GM19239 (cell line): ENCODE data around the gene EFCAB12.
A peak's percentile ranks its signal among the peaks of the same experiment; 100 is the strongest.
"Not testable (repeated sequence)": the region's sequence is repeated elsewhere in the genome, so short reads cannot be mapped to it uniquely, and the experiment has no call there.

Source experiments
- DNase-seq: peaks from one replicate; pipeline ENCODE4 v3.0.0; 2011; ENCODE audit warnings: low spot score; ENCODE audit not compliant: insufficient read length
- FAIRE-seq: peaks from 2 replicates; lab custom pipeline; 2011; peaks lifted over from hg19 to GRCh38; lab: Jason Lieb, UNC

Gene EFCAB12

GRCh38 chr3:129421988-129422745 is 6.3 kb downstream of the EFCAB12 start:
- DNase-seq = no peak
- FAIRE-seq = no peak

DNA sequence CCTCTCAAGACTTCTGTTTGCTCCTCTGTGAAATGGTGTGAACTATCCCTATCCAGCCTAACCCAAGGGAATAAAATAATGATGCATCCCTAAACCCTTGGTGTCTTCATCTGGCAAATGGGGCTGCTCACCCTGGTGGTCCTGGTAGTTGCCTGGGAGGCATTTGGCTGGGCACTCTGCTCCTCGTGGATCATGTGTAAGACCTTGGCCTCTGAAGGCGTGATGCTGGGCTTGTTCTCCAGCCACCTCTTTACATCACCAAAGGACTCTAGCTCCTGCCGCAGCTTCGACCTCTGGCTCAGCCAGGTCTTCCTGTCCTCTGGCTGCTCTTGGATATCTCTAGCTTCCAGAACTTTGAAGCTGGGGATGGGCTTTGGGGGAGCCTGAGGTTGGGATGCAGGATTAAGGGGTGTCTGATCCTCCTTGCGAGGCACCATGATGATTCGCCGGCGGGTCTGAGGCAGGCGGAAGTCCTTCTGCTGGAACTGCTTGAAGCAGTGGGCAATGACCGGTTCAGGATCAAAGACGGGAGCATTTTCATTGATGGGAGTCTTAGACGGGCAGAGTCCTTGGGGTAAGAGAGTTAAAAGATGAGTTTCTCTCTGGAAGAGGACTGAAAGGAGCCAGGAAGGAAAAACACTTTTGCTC is 7.1 kb downstream of the EFCAB12 start:
- no peak for DNase-seq

DNA sequence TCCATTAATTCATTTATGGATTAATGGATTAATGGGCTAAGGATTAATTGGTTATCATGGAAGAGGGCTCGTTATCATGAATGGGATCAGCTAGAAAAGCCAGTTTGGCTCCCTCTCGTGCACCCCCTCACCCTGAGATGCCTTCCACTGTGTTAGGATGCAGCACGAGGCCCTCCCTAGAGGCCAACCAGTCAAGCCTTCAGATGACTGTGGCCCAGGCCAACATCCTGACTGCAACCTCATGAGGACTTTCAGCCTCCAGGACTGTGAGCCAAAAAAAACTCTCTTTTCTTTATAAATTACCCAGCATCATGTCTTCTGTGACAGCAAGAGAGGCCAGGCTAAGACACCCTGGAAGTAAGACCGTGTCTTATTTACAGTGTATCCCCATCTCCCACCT is 9.0 kb downstream of the EFCAB12 start:
- DNase-seq = no peak
- no peak for FAIRE-seq

More for the DNA sequence above, 7.1 kb downstream of the EFCAB12 start:
- FAIRE-seq = no peak

GRCh38 chr3:129418041-129418973 is 10.1 kb downstream of the EFCAB12 start:
- no peak for DNase-seq
- no peak for FAIRE-seq

DNA sequence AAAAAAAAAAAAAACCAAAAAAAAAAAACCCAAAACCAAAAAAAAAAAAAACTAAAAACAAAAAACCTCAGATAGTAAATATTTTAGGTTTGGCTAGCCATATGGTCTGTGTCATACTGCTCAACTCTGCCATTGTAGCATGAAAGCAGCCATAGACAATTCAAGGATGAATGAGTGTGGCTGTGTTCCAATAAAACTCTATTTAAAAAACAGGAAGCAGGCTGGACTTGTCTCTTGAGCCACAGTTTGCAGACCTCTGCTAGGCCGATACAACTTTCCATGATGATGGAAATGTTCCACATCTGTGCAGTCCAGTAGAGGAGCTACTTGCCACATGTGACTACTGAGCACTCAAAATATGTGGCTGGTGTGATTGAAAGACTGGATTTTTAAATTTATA is 11.1 kb downstream of the EFCAB12 start:
- no peak for FAIRE-seq
- no peak for DNase-seq

- DNase-seq = no peak
Measured at GRCh38 chr3:129416415-129416814, 12.0 kb downstream of the EFCAB12 start.

DNA sequence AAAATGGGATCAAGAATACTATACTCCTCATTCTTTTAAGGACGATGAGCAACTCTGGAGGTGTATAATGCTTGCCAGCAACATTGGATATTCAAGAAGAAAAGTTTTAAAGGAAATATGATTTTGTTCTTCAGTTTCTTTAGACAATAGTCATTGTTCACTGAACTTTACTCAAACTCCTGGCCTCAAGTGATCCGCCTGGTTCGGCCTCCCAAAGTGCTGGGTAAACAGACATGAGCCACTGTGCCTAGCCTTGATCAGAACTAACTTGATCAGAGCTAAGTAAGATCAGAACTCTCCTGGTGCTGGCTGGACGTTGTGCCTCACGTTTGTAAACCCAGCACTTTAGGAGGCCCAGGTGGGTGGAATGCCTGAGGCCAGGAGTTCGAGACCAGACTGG is 12.6 kb downstream of the EFCAB12 start:
- no peak for FAIRE-seq

More at GRCh38 chr3:129416415-129416814, 12.0 kb downstream of the EFCAB12 start:
- FAIRE-seq = no peak

GRCh38 chr3:129415378-129415777 is 13.1 kb downstream of the EFCAB12 start:
- FAIRE-seq (no peak), DNase-seq (no peak)

More for the DNA sequence above, 12.6 kb downstream of the EFCAB12 start:
- DNase-seq = no peak

DNA sequence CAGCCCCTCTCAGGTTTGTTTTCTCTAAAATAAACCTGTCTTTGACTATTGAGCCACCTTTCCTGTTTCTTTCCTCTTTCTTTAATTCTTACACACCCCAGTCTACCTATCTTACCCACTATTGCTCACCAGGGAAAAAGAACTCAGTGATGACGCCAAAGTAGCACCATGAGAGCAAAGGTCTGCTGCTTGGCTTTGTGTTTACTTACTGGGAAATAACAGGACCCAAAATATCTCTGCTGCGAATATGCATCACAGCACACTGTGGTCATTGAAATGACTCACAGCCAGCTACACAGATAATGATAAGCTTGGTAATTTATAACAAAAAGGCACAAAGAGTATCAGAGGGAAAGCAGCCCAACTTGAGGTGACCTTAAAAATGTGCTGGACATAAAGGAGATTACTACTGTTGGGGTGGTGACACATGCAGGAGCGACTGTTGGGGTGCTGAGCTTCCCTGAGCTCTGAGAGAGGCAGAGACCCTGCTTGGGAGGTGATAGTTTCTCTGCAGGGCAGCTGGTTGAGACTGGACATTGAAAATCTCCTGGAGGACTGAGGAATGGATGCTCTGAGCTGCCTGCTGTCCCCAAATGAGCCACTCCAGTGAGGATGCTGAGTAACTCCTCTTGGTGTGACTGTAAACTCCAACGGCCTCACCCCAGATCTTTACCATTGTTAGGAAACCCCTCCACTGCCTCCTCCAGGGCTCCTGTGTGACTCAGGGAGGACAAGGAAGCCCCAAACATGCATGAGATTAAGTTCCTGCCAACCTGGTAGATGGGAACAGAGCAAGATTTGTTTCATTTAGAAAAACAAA is 14.5 kb downstream of the EFCAB12 start:
- FAIRE-seq = no peak
- DNase-seq = no peak

DNA sequence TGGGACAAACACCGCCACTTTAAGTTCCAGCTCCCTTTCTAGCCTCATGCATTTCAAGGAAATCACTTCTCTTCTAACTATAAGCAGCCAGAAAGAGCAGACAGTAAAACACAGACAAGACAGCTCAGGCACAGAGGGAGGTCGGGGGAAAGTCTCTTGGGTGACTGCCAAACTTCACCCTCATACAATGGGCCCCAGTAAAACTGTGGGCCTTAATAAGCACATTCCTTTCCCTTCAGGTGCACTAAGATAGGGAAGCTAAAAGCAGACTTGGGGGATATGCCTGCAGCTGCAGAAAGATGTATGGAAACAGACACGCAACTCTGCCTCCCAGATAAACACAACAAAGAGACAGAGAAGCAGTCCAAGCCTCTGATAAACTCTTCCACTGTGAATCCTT is 15.2 kb downstream of the EFCAB12 start:
- not testable (repeated sequence) for FAIRE-seq, DNase-seq

DNA sequence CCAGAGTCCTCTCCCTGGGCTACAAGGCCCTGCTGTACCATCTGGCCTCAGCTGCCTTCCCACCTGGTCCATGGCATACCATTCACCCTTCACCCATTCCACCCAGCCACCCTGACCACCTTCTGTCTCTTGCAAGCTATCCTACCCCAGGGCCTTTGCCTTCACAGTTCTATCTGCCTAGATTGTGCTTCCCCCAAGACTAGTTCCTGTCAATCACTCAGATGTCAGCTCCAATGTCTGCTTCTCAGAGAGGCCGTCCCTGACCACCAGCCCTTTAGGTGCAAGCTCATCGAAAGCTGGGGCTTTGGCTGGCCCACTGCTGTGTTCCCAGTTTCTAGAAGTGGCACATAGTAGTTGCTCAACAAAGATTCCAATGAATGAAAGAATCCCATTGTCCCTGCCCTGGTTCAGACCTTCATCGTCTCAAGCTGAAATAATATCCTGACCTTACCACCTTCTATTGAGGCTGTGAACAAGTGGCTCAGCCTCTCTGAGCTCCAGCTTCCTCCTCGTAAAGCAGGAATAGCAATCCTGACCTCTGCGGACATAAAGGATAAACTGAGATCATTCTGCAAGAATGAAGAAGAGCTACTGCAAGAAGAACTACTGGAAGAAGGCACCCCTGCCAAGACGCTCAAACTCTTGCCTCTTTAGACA is 15.8 kb downstream of the EFCAB12 start:
- DNase-seq = no peak
- no peak for FAIRE-seq

- DNase-seq = no peak
- FAIRE-seq = no peak
Measured at GRCh38 chr3:129410971-129411370, 17.5 kb downstream of the EFCAB12 start.

DNA sequence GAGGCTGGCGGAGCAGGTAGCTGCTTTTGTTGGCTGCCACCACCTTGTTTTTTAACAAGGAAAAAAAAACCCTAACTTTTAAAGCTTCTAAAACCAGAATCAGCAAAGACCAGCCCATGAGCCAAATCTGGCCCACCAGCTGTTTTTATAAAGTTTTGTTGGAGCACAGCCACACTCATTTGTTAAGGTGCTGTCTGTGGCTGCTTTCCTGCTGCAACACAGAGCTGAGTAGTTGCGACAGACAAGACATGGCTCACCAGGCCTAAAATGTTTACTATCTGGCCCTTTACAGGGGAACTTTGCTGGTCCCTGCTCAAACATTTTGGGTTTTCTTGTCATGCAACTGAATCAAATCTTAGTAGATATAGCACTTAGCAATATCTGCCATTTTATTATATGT is 18.9 kb downstream of the EFCAB12 start:
- DNase-seq = no peak
- FAIRE-seq = no peak

DNA sequence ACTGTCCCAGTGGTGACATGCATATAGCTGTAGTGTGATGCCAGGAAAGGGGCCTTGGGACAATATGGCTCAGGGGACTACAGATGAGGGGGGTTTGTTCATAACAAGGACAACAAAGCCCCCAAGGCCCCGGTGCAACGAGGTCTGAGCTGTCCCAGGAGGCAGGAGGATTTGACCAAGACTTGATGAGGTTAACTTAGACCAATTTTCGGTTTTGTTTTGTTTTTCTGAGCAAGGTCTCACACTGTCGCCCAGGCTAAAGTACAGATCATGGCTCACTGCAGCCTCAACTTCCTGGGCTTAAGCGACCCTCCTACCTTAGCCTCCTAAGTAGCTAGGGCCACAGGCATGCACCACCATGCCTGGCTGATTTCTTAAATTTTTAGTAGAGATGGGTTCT is 23.8 kb downstream of the EFCAB12 start:
- DNase-seq (peak; percentile 26), FAIRE-seq (peak; percentile 64)

GRCh38 chr3:129404130-129404529 is 24.3 kb downstream of the EFCAB12 start:
- no peak for FAIRE-seq
- no peak for DNase-seq

GRCh38 chr3:129403450-129403849 is 25.0 kb downstream of the EFCAB12 start:
- DNase-seq (no peak), FAIRE-seq (no peak)

DNA sequence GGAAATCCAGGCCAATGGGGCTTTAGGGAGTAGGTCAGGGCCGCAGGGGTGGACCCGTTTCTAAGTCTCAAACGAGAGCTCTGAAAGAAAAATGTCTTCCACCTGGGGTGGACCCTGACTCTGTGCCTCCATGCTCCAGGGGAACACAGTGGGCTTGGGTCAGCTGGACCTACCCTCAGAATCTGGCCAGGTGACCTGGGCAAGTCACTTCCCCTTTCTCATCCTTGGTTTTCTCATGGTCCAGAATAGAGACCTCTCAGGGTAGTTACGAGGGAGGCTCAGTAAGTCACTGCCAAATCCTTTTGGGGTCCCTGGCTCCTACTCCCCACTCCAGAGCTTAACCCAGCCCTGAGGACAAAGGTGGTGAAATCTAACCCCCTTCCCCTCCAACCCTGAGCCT is 25.8 kb downstream of the EFCAB12 start:
- DNase-seq = no peak
- no peak for FAIRE-seq

DNA sequence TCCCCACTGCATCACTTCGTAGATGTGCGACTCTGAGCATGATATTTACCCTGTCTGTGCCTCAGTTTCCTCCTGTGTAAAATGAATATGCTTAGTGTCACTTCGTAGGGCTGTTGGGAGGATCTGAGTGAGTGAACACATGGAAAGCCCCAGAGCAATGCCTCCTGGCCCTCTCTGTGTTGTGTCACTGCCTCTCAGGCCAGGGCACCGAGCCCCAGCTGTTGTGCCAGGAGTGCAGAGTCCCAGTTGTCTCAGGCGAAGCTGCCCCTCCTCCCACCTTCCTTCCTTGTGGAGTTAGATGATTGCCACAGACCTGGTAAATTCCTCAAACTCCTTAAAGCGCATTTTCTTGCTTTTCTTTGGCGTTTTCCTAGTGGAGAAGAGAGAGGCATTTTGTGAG is 26.2 kb downstream of the EFCAB12 start:
- DNase-seq = no peak
- no peak for FAIRE-seq

DNA sequence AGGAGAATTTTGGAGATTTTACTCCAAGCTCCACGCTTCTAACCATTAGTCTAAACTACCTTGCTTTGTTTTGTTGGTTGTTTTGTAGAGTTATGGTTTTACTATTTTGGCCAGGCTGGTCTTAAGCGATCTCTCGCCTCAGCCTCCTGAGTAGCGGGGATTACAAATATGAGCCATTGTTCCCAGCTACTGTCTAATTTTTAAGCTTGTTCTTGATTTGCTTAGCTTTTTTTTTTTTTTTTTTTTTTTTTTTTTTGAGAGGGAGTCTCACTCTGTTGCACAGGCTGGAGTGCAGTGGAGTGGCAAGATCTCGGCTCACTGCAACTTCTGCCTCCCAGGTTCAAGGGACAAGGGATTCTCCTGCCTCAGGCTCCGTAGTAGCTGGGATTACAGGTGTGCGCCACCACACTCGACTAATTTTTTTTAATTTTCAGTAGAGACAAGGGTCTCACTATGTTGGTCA is 28.5 kb downstream of the EFCAB12 start:
- FAIRE-seq (no peak), DNase-seq (no peak)
